Measurements from ENCODE around the gene MAGI2. TPM values are rescaled to one million over a fixed set of nuclear protein-coding genes. Genes with fewer than 3 reads are reported as not detected.

Gene MAGI2
- total RNA-seq, 2 donors from 2014 or later, result 18.3 to 31.8 TPM

GRCh38 chr7:79459381-79459780 is 5.9 kb upstream of the MAGI2 start:
- H3K27me3 ChIP-seq (replicated peaks; ENCODE audit: insufficient read depth), result no peaks in the 10 kb centered on the region
- H3K9me3 ChIP-seq, result no peaks in the 10 kb centered on the region
- H3K4me1 ChIP-seq (ENCODE audit: control insufficient read depth in 1 of 2, low read depth in 2 of 2), result peaks cover 10 to 52% of the 10 kb centered on the region in 2 donors
- no peaks in the 10 kb centered on the region for H3K36me3 ChIP-seq
- TF ChIP-seq, protein P1, sequence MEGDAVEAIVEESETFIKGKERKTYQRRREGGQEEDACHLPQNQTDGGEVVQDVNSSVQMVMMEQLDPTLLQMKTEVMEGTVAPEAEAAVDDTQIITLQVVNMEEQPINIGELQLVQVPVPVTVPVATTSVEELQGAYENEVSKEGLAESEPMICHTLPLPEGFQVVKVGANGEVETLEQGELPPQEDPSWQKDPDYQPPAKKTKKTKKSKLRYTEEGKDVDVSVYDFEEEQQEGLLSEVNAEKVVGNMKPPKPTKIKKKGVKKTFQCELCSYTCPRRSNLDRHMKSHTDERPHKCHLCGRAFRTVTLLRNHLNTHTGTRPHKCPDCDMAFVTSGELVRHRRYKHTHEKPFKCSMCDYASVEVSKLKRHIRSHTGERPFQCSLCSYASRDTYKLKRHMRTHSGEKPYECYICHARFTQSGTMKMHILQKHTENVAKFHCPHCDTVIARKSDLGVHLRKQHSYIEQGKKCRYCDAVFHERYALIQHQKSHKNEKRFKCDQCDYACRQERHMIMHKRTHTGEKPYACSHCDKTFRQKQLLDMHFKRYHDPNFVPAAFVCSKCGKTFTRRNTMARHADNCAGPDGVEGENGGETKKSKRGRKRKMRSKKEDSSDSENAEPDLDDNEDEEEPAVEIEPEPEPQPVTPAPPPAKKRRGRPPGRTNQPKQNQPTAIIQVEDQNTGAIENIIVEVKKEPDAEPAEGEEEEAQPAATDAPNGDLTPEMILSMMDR (IDR thresholded peaks at IDR 0.05), result no peak
- H3K27ac ChIP-seq, result peak overlapping the region; percentile 68 to 72
- ATAC-seq (ENCODE audit: insufficient number of reproducible peaks, low FRiP score, low read depth) (peak; percentile 91), DNase-seq (ENCODE audit: low spot score) (peak; percentile 5)
- H3K4me3 ChIP-seq, result peak overlapping the region; percentile 18

- Histone ChIP-seq H3K4me1 (ENCODE audit: control insufficient read depth in 1 of 2, low read depth in 2 of 2) (peaks cover 10 to 52% of the 10 kb centered on the region in 2 donors), H3K27ac (peak overlapping the region; percentile 68 to 72)
Measured at GRCh38 chr7:79458796-79459195, 5.3 kb upstream of the MAGI2 start.

GRCh38 chr7:79455173-79455790 is 1.8 kb upstream of the MAGI2 start:
- H3K9me3 ChIP-seq, result no peaks in the 10 kb centered on the region
- H3K4me3 ChIP-seq, result peak overlapping the region; percentile 90
- H3K36me3 ChIP-seq, result no peaks in the 10 kb centered on the region
- no peak for DNase-seq (ENCODE audit: low spot score)
- H3K27me3 ChIP-seq (replicated peaks; ENCODE audit: insufficient read depth), result no peaks in the 10 kb centered on the region
- TF ChIP-seq, protein P1 (IDR thresholded peaks at IDR 0.05), result no peak
- peak overlapping the region; percentile 92 to 96 for H3K27ac ChIP-seq
- H3K4me1 ChIP-seq (ENCODE audit: control insufficient read depth in 1 of 2, low read depth in 2 of 2), result peaks cover 10 to 48% of the 10 kb centered on the region in 2 donors
- ATAC-seq (ENCODE audit: insufficient number of reproducible peaks, low FRiP score, low read depth), result no peak

More at GRCh38 chr7:79458796-79459195, 5.3 kb upstream of the MAGI2 start:
- no peaks in the 10 kb centered on the region for H3K9me3 ChIP-seq
- no peak for ATAC-seq (ENCODE audit: insufficient number of reproducible peaks, low FRiP score, low read depth)
- DNase-seq (ENCODE audit: low spot score), result no peak
- H3K4me3 ChIP-seq, result peak overlapping the region; percentile 18
- no peaks in the 10 kb centered on the region for H3K27me3 ChIP-seq (replicated peaks; ENCODE audit: insufficient read depth)
- TF ChIP-seq, protein P1 (IDR thresholded peaks at IDR 0.05), result no peak
- H3K36me3 ChIP-seq, result no peaks in the 10 kb centered on the region

DNA sequence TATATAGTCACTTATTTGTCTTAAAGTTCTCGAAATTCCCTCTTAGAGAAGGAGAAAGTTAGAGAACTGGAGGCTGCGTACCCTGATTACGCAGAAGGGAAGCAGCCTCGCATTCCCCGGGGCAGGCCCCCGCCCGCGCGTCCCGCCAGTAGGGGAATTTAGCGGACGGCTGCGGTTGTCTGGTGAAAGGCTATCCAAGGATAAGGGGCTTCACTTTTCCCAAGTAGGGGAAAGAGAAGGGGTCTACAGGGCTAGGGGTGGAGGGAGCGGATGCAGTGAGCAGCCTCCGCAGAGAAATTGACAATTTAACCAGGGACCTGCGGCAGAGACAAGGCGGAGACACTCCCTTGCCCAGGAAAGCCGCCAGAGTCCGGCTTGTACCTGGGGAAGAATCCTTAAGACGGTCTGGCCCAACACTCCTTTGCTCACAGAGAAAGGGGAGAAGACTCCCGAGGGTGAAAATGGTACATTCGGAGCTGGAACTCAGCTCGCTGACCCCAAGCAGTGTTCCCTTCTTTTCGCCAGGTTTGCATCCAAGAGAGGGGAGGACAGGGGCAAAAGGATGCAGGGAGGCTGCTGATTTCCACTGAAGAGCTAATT is 994 bp upstream of the MAGI2 start:
- DNase-seq (ENCODE audit: low spot score) (no peak), ATAC-seq (ENCODE audit: insufficient number of reproducible peaks, low FRiP score, low read depth) (no peak)
- Histone ChIP-seq H3K27me3 (replicated peaks; ENCODE audit: insufficient read depth) (no peaks in the 10 kb centered on the region), H3K9me3 (no peaks in the 10 kb centered on the region), H3K4me3 (peak overlapping the region; percentile 90), H3K27ac (peak overlapping the region; percentile 92 to 96), H3K4me1 (ENCODE audit: control insufficient read depth in 1 of 2, low read depth in 2 of 2) (peaks cover 6 to 40% of the 10 kb centered on the region in 2 donors), H3K36me3 (no peaks in the 10 kb centered on the region)
- TF ChIP-seq, protein P1 (IDR thresholded peaks at IDR 0.05), result no peak

DNA sequence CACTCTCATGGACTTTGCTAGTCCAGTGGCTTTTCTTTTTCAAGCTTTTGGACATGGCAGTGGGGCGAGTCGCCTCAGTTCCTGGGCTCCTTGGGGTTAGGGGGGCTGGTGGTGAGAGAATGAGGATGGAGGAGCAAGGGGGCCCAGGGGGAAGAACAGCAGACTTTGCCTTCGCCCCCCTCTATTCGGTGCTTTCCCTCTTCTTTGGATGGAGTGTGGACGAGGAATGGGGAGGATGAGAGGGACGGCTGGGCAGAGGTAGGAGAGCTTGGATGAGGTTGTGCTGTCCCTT is 255 bp downstream of the MAGI2 start:
- ATAC-seq (ENCODE audit: insufficient number of reproducible peaks, low FRiP score, low read depth) (no peak), DNase-seq (ENCODE audit: low spot score) (no peak)
- Histone ChIP-seq H3K27ac (peak overlapping the region; percentile 92 to 96), H3K36me3 (no peaks in the 10 kb centered on the region), H3K27me3 (replicated peaks; ENCODE audit: insufficient read depth) (no peaks in the 10 kb centered on the region), H3K4me3 (peak overlapping the region; percentile 90), H3K4me1 (ENCODE audit: control insufficient read depth in 1 of 2, low read depth in 2 of 2) (peaks cover 6 to 30% of the 10 kb centered on the region in 2 donors), H3K9me3 (no peaks in the 10 kb centered on the region)
- TF ChIP-seq, protein P1 (IDR thresholded peaks at IDR 0.05), result no peak
